Astrocyte of the spinal cord (primary cell): ENCODE results near the gene HIF1A.
"Not testable (repeated sequence)": the region's sequence is repeated elsewhere in the genome, so short reads cannot be mapped to it uniquely, and the experiment has no call there.

Source experiments
- DNase-seq: peaks from one replicate; pipeline ENCODE4 v3.0.0; 2011; ENCODE audit warnings: low read depth, low spot score
- H3K4me3 ChIP-seq: 2 replicates; pipeline ENCODE4 v1.5.1; 2011; ENCODE audit warnings: low read depth, mild to moderate bottlenecking, low read length, moderate library complexity
- CTCF ChIP-seq: IDR thresholded peaks from 2 replicates; pipeline ENCODE4 v1.5.1; 2012; ENCODE audit warnings: low read depth, mild to moderate bottlenecking, low read length, inconsistent platforms
- in situ Hi-C: cut with HindIII; loops from 2 replicates; pipeline ENCODE4 v1.10.0; 2017; ENCODE audit warnings: low sequenced_read_pairs

Gene HIF1A

GRCh38 chr14:61652526-61653262 lies 42.6 kb upstream of the HIF1A start:
- no peak for DNase-seq
- in situ Hi-C loops, result no loop called here
- H3K4me3 ChIP-seq, result no peak overlapping the region

GRCh38 chr14:61653507-61653906 lies 41.8 kb upstream of the HIF1A start:
- peak; percentile 43 for DNase-seq
- no peak overlapping the region for H3K4me3 ChIP-seq
- TF ChIP-seq CTCF, result no peak
- in situ Hi-C loops, result no loop called here

More at GRCh38 chr14:61652526-61653262, 42.6 kb upstream of the HIF1A start:
- no peak for TF ChIP-seq CTCF

GRCh38 chr14:61654026-61654425 lies 41.3 kb upstream of the HIF1A start:
- H3K4me3 ChIP-seq, result no peak overlapping the region
- no peak for TF ChIP-seq CTCF
- in situ Hi-C loops, result no loop called here
- DNase-seq, result no peak

GRCh38 chr14:61655777-61656176 lies 39.5 kb upstream of the HIF1A start:
- DNase-seq, result no peak
- in situ Hi-C loops, result no loop called here
- no peak overlapping the region for H3K4me3 ChIP-seq
- no peak for TF ChIP-seq CTCF

- H3K4me3 ChIP-seq, result no peak overlapping the region
- in situ Hi-C loops, result no loop called here
Observed at GRCh38 chr14:61656341-61656740, 39.0 kb upstream of the HIF1A start.

GRCh38 chr14:61658111-61658510 lies 37.2 kb upstream of the HIF1A start:
- DNase-seq, H3K4me3 ChIP-seq, in situ Hi-C loops: not testable (repeated sequence)

More at GRCh38 chr14:61656341-61656740, 39.0 kb upstream of the HIF1A start:
- no peak for TF ChIP-seq CTCF
- DNase-seq, result no peak

- in situ Hi-C loops, result no loop called here
- no peak for TF ChIP-seq CTCF
- DNase-seq, result no peak
- H3K4me3 ChIP-seq, result no peak overlapping the region
Observed at GRCh38 chr14:61659582-61659981, 35.7 kb upstream of the HIF1A start.
